AG09319 (cell line): Measurements from ENCODE around the gene TMC6.
"Not testable (repeated sequence)": the region's sequence is repeated elsewhere in the genome, so short reads cannot be mapped to it uniquely, and the experiment has no call there.

Experiments used
- DNase-seq: peaks from one replicate; pipeline ENCODE4 v3.0.0-alpha.2; 2010; ENCODE audit warnings: low read depth; ENCODE audit errors: extremely low read depth
- TF ChIP-seq, protein P1 (sequence below): IDR thresholded peaks from 2 replicates; pipeline ENCODE4 v1.5.1; 2011; ENCODE audit warnings: low read depth, mild to moderate bottlenecking, inconsistent platforms, low read length, moderate library complexity

Gene TMC6

DNA sequence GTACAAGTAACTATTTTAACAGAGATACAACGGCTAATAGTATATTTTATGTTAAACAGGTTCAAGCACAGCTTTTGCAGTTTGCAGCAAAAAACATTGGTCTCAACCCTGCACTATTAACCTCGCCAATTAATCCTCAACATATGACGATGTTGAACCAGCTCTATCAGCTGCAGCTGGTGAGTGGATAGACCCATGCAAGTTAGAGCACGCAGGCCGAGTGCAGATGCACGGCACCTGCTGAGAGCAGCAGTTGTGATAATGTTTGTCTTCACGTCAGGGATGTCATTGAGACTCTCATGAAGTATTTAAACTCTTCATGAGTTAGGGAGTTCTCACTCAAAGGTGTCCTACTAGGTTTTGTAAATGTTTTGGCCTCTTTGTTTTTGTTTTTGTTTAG, 45.6 kb downstream of the TMC6 start:
- DNase-seq = no peak
- TF ChIP-seq, protein P1, sequence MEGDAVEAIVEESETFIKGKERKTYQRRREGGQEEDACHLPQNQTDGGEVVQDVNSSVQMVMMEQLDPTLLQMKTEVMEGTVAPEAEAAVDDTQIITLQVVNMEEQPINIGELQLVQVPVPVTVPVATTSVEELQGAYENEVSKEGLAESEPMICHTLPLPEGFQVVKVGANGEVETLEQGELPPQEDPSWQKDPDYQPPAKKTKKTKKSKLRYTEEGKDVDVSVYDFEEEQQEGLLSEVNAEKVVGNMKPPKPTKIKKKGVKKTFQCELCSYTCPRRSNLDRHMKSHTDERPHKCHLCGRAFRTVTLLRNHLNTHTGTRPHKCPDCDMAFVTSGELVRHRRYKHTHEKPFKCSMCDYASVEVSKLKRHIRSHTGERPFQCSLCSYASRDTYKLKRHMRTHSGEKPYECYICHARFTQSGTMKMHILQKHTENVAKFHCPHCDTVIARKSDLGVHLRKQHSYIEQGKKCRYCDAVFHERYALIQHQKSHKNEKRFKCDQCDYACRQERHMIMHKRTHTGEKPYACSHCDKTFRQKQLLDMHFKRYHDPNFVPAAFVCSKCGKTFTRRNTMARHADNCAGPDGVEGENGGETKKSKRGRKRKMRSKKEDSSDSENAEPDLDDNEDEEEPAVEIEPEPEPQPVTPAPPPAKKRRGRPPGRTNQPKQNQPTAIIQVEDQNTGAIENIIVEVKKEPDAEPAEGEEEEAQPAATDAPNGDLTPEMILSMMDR = no peak

DNA sequence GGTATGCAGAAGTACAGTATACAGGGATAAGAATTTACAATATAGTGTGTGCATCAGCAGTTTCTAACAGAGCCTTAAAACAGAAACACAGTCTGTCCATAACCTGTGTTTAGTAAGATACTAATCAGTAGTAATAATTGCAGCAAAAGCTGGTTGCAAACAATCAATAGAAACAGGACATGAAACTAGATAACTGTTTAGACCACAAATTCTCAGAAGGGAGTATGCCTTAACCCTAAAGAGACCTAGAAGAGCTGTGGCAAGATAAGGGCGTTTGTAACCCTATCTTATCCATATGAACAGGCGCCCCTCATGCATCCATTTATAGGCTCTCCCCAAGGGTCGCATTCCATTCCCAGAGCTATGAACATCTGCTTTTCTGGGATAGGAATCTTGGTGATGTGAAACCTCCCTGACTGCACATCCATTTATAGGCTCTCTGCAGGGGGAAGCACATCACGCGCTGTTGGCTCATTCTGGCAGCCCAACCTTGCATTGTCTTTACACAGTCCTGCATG, 46.1 kb downstream of the TMC6 start:
- DNase-seq = not testable (repeated sequence)

DNA sequence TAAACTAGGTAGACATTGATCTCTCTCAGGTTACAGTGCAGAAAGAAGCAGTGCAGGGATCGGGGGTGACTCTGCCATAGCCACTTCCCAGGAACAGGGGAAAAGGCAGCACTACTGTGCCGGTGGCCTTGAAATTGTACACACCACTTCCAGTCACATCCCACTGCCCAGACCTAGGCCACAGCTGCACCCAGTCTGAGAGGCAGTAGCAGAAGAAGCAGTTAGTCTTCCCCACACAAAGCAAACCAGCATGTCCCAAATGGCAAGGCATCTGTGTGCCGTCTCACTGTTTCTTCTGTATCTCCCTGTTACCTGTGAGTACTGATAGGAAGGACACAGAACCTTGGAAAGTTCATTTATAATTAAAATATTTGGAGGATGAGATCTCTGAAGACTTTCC, 47.0 kb downstream of the TMC6 start:
- no peak for DNase-seq
- TF ChIP-seq, protein P1 = no peak

DNA sequence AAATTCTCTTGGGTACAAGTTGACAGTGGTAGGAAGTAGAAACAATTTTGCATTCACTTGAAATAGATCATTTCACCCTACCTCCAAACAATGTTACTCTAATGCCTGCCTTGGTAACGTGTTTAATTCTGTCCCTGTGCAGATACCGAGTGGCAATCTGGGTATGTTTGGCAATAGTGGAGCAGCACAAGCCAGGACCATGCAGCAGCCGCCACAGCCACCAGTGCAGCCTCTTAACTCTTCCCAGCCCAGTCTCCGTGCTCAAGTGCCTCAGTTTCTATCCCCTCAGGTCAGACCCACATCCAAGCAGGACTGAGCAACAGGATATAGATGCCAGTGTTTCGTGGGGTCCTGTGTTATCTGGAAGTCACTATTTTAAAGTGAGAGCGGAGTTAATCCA, 49.3 kb downstream of the TMC6 start:
- TF ChIP-seq, protein P1 = no peak
- no peak for DNase-seq

DNA sequence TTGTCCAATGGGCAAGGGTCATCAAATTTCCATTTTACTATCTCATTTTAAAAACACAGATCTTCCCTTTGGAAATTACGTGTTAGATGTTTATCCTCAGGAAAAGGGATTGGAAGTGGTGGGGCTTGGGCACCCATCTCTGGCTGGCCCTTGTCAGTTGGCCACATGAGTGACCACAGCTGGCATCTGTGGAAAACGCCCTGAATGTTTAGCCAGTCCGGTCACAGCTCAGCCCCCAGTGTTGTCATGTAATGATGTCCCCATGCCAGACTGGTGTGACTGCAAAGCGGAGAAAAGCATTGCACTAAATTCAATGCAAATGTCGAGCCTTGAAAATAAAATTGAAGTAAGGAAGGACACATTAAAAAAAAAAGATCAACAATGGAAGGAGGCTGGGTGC, 53.0 kb downstream of the TMC6 start:
- DNase-seq = no peak
- TF ChIP-seq, protein P1 = no peak

DNA sequence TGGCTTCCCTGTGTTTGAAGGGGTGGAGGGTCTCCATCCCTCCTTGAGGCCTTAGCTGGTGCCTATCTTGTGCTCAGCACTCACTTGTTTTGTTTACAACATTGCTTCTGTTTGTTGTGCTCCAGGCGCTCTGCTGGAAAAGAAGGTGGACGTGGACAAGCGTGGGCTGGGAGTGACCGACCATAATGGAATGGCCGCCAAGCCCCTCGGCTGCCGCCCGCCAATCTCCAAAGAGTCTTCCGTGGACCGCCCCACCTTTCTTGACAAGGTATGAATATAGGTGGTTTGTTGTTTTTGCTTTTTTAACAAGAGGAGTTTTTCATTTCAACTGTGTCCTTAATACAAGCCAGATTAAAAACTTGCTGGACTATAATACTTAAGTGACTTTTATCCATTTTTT, 53.5 kb downstream of the TMC6 start:
- TF ChIP-seq, protein P1 = no peak
- no peak for DNase-seq

DNA sequence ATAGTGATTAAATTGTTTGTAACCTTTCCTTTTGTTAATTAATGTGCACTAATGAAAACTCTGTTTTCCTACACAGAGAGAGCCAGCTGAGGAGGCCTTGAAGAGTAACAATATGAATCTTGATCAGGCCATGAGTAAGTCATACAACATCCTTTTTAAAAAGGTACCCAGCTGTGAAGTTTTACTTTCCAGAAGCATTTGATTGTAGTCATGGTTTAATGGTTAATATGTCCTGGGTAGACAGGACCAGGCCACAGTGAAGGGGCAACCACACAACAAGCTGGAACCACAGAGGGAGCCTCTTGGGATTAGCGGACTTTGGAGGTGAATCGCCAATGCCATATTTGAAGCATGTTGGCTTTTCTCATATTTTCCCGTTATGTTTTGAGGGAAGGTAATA, 55.6 kb downstream of the TMC6 start:
- TF ChIP-seq, protein P1 = no peak
- DNase-seq = no peak

DNA sequence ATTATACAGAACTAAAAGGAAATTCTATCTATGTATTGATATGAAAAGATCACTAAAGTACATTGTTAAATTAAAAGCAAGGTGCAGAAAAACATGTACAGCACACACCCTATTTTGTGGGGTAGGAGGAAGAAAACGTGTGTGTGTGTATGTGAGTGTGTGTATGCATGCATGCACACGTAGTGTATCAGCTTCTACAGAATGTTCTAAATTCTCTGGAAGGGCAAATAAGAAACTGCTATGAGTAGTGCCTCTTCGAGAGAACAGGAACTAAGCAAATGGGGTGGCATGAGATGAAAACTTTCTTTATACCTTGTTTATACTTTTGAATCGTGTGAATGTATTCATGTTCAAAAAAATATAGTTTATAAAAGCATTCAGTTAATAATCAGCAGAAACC, 58.9 kb downstream of the TMC6 start:
- DNase-seq = no peak
- TF ChIP-seq, protein P1 = no peak

DNA sequence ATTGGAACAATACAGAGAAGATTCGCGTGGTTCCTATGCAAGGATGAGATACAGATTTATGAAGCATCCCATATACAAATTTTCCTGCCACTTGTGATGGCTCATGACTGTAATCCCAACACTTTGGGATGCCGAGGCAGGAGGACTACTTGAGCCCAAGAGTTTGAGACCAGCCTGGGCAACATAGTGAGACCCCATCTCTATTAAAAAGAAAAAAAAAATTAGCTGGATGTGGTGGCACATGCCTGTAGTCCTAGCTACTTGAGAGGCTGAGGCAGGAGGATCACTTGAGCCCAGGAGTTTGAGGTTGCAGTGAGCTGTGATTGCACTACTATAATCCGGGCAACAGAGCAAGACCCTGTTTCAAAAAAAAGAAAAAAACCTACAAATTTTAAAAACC, 61.6 kb downstream of the TMC6 start:
- not testable (repeated sequence) for DNase-seq
